NT2/D1 (cell line): Measurements from ENCODE around the gene PTPRO.

Experiments used
- DNase-seq: peaks from one replicate; pipeline ENCODE4 v3.0.0-alpha.2; 2011; ENCODE audit warnings: low read depth, low spot score
- H3K27me3 ChIP-seq: 2 replicates; pipeline ENCODE4 v1.6.0; 2011; ENCODE audit warnings: mild to moderate bottlenecking; ENCODE audit not compliant: insufficient read length, insufficient read depth
- H3K36me3 ChIP-seq: 2 replicates; pipeline ENCODE4 v1.6.1; 2011; ENCODE audit warnings: mild to moderate bottlenecking, low read length, mixed read lengths; ENCODE audit not compliant: insufficient read depth, insufficient read length
- H3K4me1 ChIP-seq: 2 replicates; pipeline ENCODE4 v1.5.1; 2011; ENCODE audit not compliant: insufficient read depth, insufficient read length
- H3K4me3 ChIP-seq: 2 replicates; pipeline ENCODE4 v1.5.1; 2011; ENCODE audit warnings: low read depth; ENCODE audit not compliant: insufficient read length
- H3K9ac ChIP-seq: 2 replicates; pipeline ENCODE4 v1.6.0; 2011; ENCODE audit warnings: low read depth; ENCODE audit not compliant: insufficient read length
- H3K9me3 ChIP-seq: 2 replicates; pipeline ENCODE4 v1.5.1; 2011; ENCODE audit warnings: mild to moderate bottlenecking, low read length; ENCODE audit not compliant: insufficient read depth
- SUZ12 ChIP-seq: IDR thresholded peaks from 2 replicates; pipeline ENCODE4 v1.6.1; 2011; ENCODE audit not compliant: insufficient read length, insufficient read depth; ENCODE audit errors: extremely low read depth
- YY1 ChIP-seq: IDR thresholded peaks from 2 replicates; pipeline ENCODE4 v1.6.1; 2011; ENCODE audit not compliant: insufficient read length, insufficient read depth
- ZNF274 ChIP-seq: IDR thresholded peaks from 2 replicates; pipeline ENCODE4 v1.6.1; 2011; ENCODE audit warnings: mild to moderate bottlenecking, low read depth, low read length

The PTPRO gene

DNA sequence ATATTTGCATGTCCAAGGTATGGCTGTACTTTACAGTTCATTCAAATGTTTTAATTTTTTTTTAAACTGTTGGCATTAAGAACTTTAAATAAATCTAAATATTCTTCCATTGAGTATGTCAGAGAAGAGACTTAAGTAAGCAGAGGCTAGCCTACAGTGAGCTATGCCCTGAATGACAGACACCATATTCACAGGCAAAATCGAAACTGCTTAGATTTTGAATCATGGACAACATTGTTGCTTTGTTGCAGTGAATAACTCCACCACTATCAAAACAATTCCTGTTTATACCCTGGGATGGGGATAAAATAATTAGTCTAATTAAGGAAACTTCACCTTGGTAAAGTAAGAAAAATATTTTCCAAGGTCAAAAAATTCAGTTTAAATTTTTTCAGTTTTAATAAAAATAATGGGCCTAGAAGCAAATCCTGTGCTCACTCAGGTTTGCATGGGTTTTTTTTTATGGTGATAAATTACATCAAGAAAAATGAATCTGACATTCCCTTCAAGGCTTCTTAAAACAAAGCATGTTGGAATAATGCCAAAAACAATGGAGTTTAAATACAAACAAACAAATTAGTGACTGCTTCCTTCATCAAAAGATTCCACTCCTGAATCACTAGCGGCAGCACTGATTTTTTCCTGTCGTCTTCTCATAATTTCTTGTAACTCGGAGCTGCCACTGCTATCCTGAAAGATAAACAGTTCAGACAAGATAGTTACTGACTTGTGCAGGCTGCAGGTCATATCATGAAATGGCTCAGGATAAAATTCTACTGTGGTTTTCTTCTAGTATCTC is 298.6 kb downstream of the PTPRO start:
- peaks cover 14% of the 10 kb centered on the region for H3K9me3 ChIP-seq
- H3K4me3 ChIP-seq, result no peak overlapping the region
- no peak for DNase-seq
- no peaks in the 10 kb centered on the region for H3K4me1 ChIP-seq
- H3K9ac ChIP-seq, result no peak overlapping the region
- TF ChIP-seq SUZ12, result no peak
- TF ChIP-seq ZNF274, result no peak
- TF ChIP-seq YY1, result no peak
- no peaks in the 10 kb centered on the region for H3K27me3 ChIP-seq
- no peaks in the 10 kb centered on the region for H3K36me3 ChIP-seq

DNA sequence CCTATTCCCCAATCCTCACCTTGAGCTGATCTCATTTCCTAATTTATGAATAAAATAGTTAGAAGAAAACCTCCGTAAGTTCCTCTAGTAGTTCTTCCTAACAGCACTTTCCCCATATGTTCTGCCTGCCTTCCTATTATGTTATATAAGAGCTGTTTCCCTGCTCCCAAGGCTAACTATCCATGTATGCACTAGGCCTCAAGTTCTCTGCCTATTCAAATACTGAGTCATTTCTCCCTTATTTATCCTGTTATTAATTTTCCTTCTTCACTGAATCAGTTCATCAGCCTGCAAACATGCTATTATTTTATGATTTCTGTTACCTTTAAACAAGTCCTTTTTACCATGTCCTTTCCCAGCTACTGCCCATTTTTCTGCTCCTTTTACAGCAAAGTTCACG is 302.8 kb downstream of the PTPRO start:
- Histone ChIP-seq H3K36me3 (no peaks in the 10 kb centered on the region), H3K9ac (no peak overlapping the region), H3K4me3 (no peak overlapping the region), H3K4me1 (no peaks in the 10 kb centered on the region), H3K9me3 (no peaks in the 10 kb centered on the region), H3K27me3 (no peaks in the 10 kb centered on the region)
- no peak for DNase-seq
- no peak for TF ChIP-seq YY1
- no peak for TF ChIP-seq ZNF274
- no peak for TF ChIP-seq SUZ12

DNA sequence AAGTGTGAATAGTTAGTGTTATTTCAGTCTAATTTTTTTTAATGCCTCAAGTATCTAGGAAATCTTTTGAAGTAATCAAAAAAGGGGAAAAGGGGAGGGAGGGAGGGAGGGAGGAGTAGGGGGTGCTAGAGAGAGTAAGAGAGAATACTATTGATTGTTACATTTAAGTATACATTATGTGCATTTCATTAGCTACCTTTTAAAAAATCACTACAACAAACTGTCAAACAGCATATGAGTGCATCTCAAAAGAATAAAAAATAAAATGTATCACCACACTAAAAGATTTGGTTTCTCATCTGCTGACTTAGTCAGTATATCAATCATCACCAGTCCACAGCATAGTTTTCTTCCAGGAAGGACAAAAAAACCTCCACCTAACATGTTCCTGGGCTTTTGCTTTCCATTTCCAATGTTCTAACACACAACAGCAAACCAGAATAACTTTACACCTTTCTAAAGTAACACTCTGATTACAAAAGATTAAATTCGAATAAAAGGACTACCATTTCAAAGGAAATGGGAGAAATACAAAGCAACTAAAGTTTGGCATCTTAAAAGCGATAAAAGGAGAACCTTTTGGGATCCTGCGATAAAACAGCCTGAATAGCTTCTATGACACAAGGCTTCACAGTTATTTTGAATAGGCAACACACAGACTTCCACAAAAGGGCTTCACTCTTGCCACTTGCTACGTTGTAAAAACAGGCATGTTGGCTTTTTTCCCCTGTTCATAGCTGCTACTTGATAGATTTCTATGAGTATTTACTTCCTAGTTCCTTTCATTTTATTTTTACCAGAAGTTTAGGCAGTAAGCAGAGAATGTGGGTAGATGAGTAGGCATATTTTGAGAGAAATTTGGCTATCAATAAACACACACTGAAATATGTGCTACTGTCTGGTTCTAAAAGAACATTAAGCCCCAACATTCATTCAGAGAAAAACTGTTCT is 306.0 kb downstream of the PTPRO start:
- Histone ChIP-seq H3K27me3 (no peaks in the 10 kb centered on the region), H3K36me3 (no peaks in the 10 kb centered on the region), H3K9ac (no peak overlapping the region), H3K4me3 (no peak overlapping the region), H3K4me1 (no peaks in the 10 kb centered on the region), H3K9me3 (no peaks in the 10 kb centered on the region)
- TF ChIP-seq SUZ12 (no peak), YY1 (no peak), ZNF274 (no peak)
- DNase-seq, result no peak

DNA sequence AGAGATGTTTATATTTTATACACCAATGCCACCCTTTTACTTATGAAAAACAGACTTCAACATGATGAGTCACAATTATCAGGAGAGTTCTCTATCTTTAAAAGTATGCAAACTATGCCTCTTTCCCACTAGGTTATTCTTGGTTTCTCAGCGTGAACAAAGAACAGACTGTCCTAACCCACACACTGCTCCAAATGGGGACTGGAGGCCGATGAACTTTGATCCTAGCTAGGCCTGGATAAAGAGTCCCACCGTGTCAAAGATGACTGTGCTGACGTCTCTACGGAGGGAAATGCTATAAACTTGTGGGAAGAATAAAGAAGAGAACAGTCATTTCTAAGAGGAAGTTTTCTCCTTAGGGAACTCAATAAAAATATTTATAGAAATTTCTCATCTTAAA is 306.8 kb downstream of the PTPRO start:
- Histone ChIP-seq H3K27me3 (no peaks in the 10 kb centered on the region), H3K9ac (no peak overlapping the region), H3K4me1 (no peaks in the 10 kb centered on the region), H3K36me3 (no peaks in the 10 kb centered on the region), H3K9me3 (no peaks in the 10 kb centered on the region), H3K4me3 (no peak overlapping the region)
- peak; percentile 40 for DNase-seq
- TF ChIP-seq ZNF274 (no peak), YY1 (no peak), SUZ12 (no peak)

DNA sequence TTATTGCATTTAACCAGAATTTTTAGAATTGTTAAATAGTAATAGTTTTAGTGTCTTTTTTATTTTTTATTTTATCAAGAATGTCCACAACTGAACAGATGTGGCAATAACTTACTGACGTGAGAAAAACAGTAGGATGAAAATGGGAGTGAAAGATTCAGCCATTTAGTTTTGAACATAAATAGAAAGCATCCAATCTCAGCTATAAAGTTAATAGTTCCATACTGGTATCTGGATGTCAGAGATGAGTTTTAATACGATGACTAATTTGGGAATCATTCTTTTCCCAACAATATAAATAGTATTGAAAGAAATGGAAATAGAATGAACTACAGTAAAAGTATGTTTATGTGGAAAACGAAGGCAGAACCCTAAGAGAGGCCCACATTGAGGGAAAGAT is 307.5 kb downstream of the PTPRO start:
- Histone ChIP-seq H3K9ac (no peak overlapping the region), H3K27me3 (no peaks in the 10 kb centered on the region), H3K36me3 (no peaks in the 10 kb centered on the region), H3K9me3 (no peaks in the 10 kb centered on the region), H3K4me1 (no peaks in the 10 kb centered on the region), H3K4me3 (no peak overlapping the region)
- no peak for DNase-seq
- TF ChIP-seq YY1 (no peak), ZNF274 (no peak), SUZ12 (no peak)

DNA sequence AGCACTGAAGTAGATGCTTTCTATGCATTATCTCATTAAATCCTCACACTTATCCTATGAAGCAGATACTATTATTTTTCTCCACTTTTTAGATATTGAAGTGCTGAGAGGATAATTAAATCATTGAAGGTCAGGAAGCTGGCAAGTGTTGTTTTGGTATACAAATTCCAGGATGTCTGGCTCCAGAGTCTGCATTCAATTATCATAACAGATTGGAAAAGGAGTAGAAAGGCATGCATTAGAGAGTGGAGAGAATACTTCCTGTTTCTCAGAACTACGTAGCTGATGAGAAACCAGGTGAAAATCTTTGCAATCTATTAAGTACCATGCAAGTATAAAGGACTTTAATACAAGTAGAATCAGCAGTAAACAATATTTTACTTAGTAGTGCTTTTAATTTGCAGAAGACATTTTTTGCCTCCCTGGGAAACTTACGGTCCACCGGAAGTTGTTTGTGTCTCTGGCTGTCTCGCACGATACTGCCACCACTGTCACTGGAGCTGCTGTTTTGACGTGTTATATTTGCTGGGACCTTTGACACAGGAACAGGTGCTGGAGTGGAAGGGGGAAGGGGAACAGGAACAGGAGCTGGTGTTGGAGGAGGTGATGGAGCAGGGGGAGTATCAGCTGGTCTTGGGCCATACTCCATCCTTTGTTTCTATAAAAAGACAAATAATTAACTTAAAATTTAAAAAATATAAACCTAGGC is 308.9 kb downstream of the PTPRO start:
- Histone ChIP-seq H3K36me3 (no peaks in the 10 kb centered on the region), H3K27me3 (no peaks in the 10 kb centered on the region), H3K9ac (no peak overlapping the region), H3K9me3 (no peaks in the 10 kb centered on the region), H3K4me1 (no peaks in the 10 kb centered on the region), H3K4me3 (no peak overlapping the region)
- TF ChIP-seq YY1, result no peak
- no peak for TF ChIP-seq SUZ12
- TF ChIP-seq ZNF274, result no peak
- DNase-seq, result no peak
